OCI-LY1 (cell line): ENCODE results near the gene CCDC71L.

ENCODE experiments used
- H2AFZ ChIP-seq: fragments of 200-600 bp; sonication (generic), shearing (Covaris generic); 2 replicates; pipeline ENCODE4 v1.6.0; 2014; ENCODE audit warnings: antibody characterized with exemption, mild to moderate bottlenecking, low read length
- H3F3A ChIP-seq: fragments of 200-600 bp; sonication (generic), shearing (Covaris generic); 2 replicates; pipeline ENCODE4 v1.6.0; 2014; ENCODE audit warnings: mild to moderate bottlenecking, antibody characterized with exemption, low read length, moderate library complexity; ENCODE audit not compliant: insufficient read depth
- H3K27ac ChIP-seq: fragments of 200-600 bp; sonication (generic); 2 replicates; pipeline ENCODE4 v1.5.1; 2014; ENCODE audit warnings: low read length, mixed run types, mild to moderate bottlenecking, low read depth; ENCODE audit not compliant: poor library complexity, severe bottlenecking
- H3K27me3 ChIP-seq: fragments of 200-600 bp; sonication (generic); 2 replicates; pipeline ENCODE4 v1.6.0; 2014; ENCODE audit warnings: antibody characterized with exemption, mild to moderate bottlenecking, low read length, moderate library complexity; ENCODE audit not compliant: insufficient read depth
- H3K36me3 ChIP-seq: fragments of 200-600 bp; sonication (generic); 2 replicates; pipeline ENCODE4 v1.6.1; 2014; ENCODE audit warnings: mild to moderate bottlenecking, antibody characterized with exemption, low read length, moderate library complexity, mixed read lengths; ENCODE audit not compliant: insufficient read depth
- H3K4me1 ChIP-seq: fragments of 200-600 bp; sonication (generic); 2 replicates; pipeline ENCODE4 v1.5.1; 2014; ENCODE audit warnings: mild to moderate bottlenecking, low read length, moderate library complexity; ENCODE audit not compliant: insufficient read depth, severe bottlenecking
- H3K4me2 ChIP-seq: fragments of 200-600 bp; sonication (generic), shearing (Covaris generic); 2 replicates; pipeline ENCODE4 v1.6.1; 2014; ENCODE audit warnings: low read length
- H3K4me3 ChIP-seq: fragments of 200-600 bp; sonication (generic); 2 replicates; pipeline ENCODE4 v1.5.1; 2014; ENCODE audit warnings: low read length, low read depth, mild to moderate bottlenecking, mixed read lengths; ENCODE audit not compliant: poor library complexity, severe bottlenecking
- H3K79me2 ChIP-seq: fragments of 200-600 bp; shearing (Covaris generic); 2 replicates; pipeline ENCODE4 v1.6.1; 2016; ENCODE audit warnings: mixed run types, low read length, mixed read lengths; ENCODE audit not compliant: insufficient read depth
- H3K9ac ChIP-seq: fragments of 200-600 bp; sonication (generic), shearing (Covaris generic); 2 replicates; pipeline ENCODE4 v1.6.1; 2014; ENCODE audit warnings: mild to moderate bottlenecking, low read length, mixed read lengths
- H3K9me2 ChIP-seq: fragments of 200-600 bp; sonication (generic), shearing (Covaris generic); 2 replicates; pipeline ENCODE4 v1.6.1; 2014; ENCODE audit warnings: low read depth, mild to moderate bottlenecking, low read length, mixed read lengths
- H3K9me3 ChIP-seq: fragments of 200-600 bp; shearing (Covaris generic); 2 replicates; pipeline ENCODE4 v1.6.1; 2014; ENCODE audit warnings: low read length, mixed read lengths
- H4K20me1 ChIP-seq: fragments of 200-600 bp; sonication (generic), shearing (Covaris generic); 2 replicates; pipeline ENCODE4 v1.6.0; 2016; ENCODE audit warnings: mild to moderate bottlenecking, low read length; ENCODE audit not compliant: insufficient read depth
- CTCF ChIP-seq: fragments of 200-600 bp; sonication (generic), shearing (Covaris generic); IDR thresholded peaks from 2 replicates; pipeline ENCODE4 v1.5.1; 2017; ENCODE audit warnings: mild to moderate bottlenecking, antibody characterized with exemption, low read length, moderate library complexity, mixed read lengths
- EZH2 ChIP-seq: fragments of 200-600 bp; sonication (generic), shearing (Covaris generic); IDR thresholded peaks from 2 replicates; pipeline ENCODE4 v1.8.0; 2017; ENCODE audit warnings: borderline replicate concordance, mixed run types, mild to moderate bottlenecking, antibody characterized with exemption, low read length, moderate library complexity, mixed read lengths

CCDC71L gene

GRCh38 chr7:106653488-106653887 is 7.5 kb downstream of the CCDC71L start:
- Histone ChIP-seq H3K27ac (no peak overlapping the region), H3K4me3 (no peak overlapping the region), H3K9ac (no peak overlapping the region), H3K79me2 (no peaks in the 10 kb centered on the region), H3K36me3 (no peaks in the 10 kb centered on the region), H3K9me3 (no peaks in the 10 kb centered on the region), H3K9me2 (no peaks in the 10 kb centered on the region), H3F3A (no peaks in the 10 kb centered on the region), H3K4me2 (no peak overlapping the region), H4K20me1 (no peaks in the 10 kb centered on the region), H3K27me3 (0 out of 2 replicates have a peak, but pooled peaks cover 3% of the 10 kb centered on the region), H3K4me1 (no peaks in the 10 kb centered on the region), H2AFZ (no peak overlapping the region)
- TF ChIP-seq EZH2 = no peak

GRCh38 chr7:106652909-106653308 is 8.0 kb downstream of the CCDC71L start:
- Histone ChIP-seq H3K27me3 (0 out of 2 replicates have a peak, but pooled peaks cover 3% of the 10 kb centered on the region), H3K9ac (no peak overlapping the region), H2AFZ (no peak overlapping the region), H3K4me1 (no peaks in the 10 kb centered on the region), H3F3A (no peaks in the 10 kb centered on the region), H3K4me3 (no peak overlapping the region), H4K20me1 (no peaks in the 10 kb centered on the region), H3K27ac (no peak overlapping the region), H3K9me3 (no peaks in the 10 kb centered on the region), H3K9me2 (no peaks in the 10 kb centered on the region), H3K36me3 (no peaks in the 10 kb centered on the region), H3K4me2 (no peak overlapping the region), H3K79me2 (no peaks in the 10 kb centered on the region)
- no peak for TF ChIP-seq EZH2
- no peak for TF ChIP-seq CTCF

DNA sequence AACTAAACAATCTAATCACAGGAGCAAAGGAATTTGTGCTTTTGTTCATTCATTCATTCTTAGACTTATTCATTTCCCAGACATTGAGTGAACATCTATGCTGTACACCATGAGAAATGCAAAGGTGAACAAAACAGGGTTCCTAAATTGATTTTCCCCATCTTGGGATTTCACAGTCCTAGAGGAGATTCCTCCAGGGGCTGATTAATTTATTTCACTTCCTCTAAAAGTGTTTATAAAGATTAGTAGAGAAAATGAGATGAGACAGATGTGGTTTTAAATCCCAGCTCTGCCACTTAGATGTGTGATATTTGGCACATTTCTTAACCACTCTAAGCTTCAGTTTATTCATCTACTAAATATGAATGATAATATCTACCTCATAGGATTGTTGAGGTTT is 8.9 kb downstream of the CCDC71L start:
- Histone ChIP-seq H4K20me1 (no peaks in the 10 kb centered on the region), H3K9me2 (no peaks in the 10 kb centered on the region), H3K9me3 (no peaks in the 10 kb centered on the region), H3K79me2 (no peaks in the 10 kb centered on the region), H3F3A (no peaks in the 10 kb centered on the region), H3K36me3 (no peaks in the 10 kb centered on the region), H3K9ac (no peak overlapping the region), H2AFZ (no peak overlapping the region), H3K27me3 (0 out of 2 replicates have a peak, but pooled peaks cover 3% of the 10 kb centered on the region), H3K4me2 (no peak overlapping the region), H3K4me3 (no peak overlapping the region), H3K27ac (no peak overlapping the region), H3K4me1 (no peaks in the 10 kb centered on the region)
- no peak for TF ChIP-seq CTCF
- no peak for TF ChIP-seq EZH2

- Histone ChIP-seq H2AFZ (no peak overlapping the region), H3K4me3 (no peak overlapping the region), H3K9me3 (no peaks in the 10 kb centered on the region), H3K79me2 (no peaks in the 10 kb centered on the region), H3K27me3 (no peaks in the 10 kb centered on the region), H3K36me3 (no peaks in the 10 kb centered on the region), H4K20me1 (no peaks in the 10 kb centered on the region), H3K9ac (no peak overlapping the region), H3K9me2 (no peaks in the 10 kb centered on the region), H3K4me2 (no peak overlapping the region), H3K27ac (no peak overlapping the region), H3K4me1 (no peaks in the 10 kb centered on the region), H3F3A (no peaks in the 10 kb centered on the region)
- TF ChIP-seq EZH2 (no peak), CTCF (no peak)
These were observed 14.7 kb downstream of the CCDC71L start for GRCh38 chr7:106646256-106646655.
